PC-3 (cell line): ENCODE data around the gene SIAH2. TPM values are rescaled to one million over a fixed set of nuclear protein-coding genes. Genes with fewer than 3 reads are reported as not detected.

Experiments
- ATAC-seq: fragments of 200-7000 bp; cut with Tn5 transposase; 2 replicates; pipeline ENCODE4 v1.9.1; 2020; ENCODE audit warnings: mild to moderate bottlenecking, moderate library complexity
- BruUV-seq: library from RNA; stranded (reverse); fragments of 400-500 nt; replicated peaks from 2 replicates; lab custom pipeline; 2021; lab: Mats Ljungman, UMichigan
- CTCF ChIA-PET: fragments of 300-600 bp; sonication (Branson Sonifier 250); formaldehyde crosslinking; loops from one replicate; lab custom pipeline; 2022; ENCODE audit warnings: antibody characterized with exemption; lab: Charles Lee
- POLR2A ChIA-PET: fragments of 300-600 bp; sonication (Branson Sonifier 250); formaldehyde crosslinking; loops from one replicate; lab custom pipeline; 2022; ENCODE audit warnings: antibody characterized with exemption; ENCODE audit not compliant: unreplicated experiment; lab: Charles Lee
- DNase-seq: peaks from one replicate; pipeline ENCODE4 v3.0.0-alpha.2; 2015
- H2AFZ ChIP-seq: fragments of 300-600 bp; sonication (generic); 2 replicates; pipeline ENCODE4 v1.6.0; 2016; ENCODE audit warnings: antibody characterized with exemption, low read length
- H3F3A ChIP-seq: fragments of 300-600 bp; sonication (generic); one replicate; pipeline ENCODE4 v1.6.0; 2017; ENCODE audit warnings: antibody characterized with exemption, low read length, control low read depth, mild to moderate bottlenecking; ENCODE audit not compliant: unreplicated experiment
- H3K27ac ChIP-seq: fragments of 300-600 bp; sonication (generic); 2 replicates; pipeline ENCODE4 v1.5.1; 2016; ENCODE audit warnings: mild to moderate bottlenecking, low read length
- H3K27me3 ChIP-seq: fragments of 300-600 bp; sonication (generic); 2 replicates; pipeline ENCODE4 v1.6.1; 2016; ENCODE audit warnings: low read length, mixed read lengths
- H3K36me3 ChIP-seq: fragments of 300-600 bp; sonication (generic); 2 replicates; pipeline ENCODE4 v1.6.1; 2016; ENCODE audit warnings: low read depth, mixed run types, low read length, mixed read lengths
- H3K4me1 ChIP-seq: fragments of 300-600 bp; sonication (generic); 2 replicates; pipeline ENCODE4 v1.5.1; 2016; ENCODE audit warnings: low read length; ENCODE audit not compliant: insufficient read depth
- H3K4me2 ChIP-seq: fragments of 300-600 bp; sonication (generic); 2 replicates; pipeline ENCODE4 v1.6.0; 2016; ENCODE audit warnings: low read length
- H3K4me3 ChIP-seq: fragments of 300-600 bp; sonication (generic); 2 replicates; pipeline ENCODE4 v1.5.1; 2016; ENCODE audit warnings: mild to moderate bottlenecking, low read length, mixed read lengths
- H3K79me2 ChIP-seq: fragments of 300-600 bp; sonication (generic); 2 replicates; pipeline ENCODE4 v1.6.1; 2017; ENCODE audit warnings: low read length, mixed read lengths
- H3K9ac ChIP-seq: fragments of 300-600 bp; sonication (generic); 2 replicates; pipeline ENCODE4 v1.6.0; 2016; ENCODE audit warnings: mild to moderate bottlenecking, low read length
- H3K9me2 ChIP-seq: fragments of 300-600 bp; sonication (generic); replicated peaks from 2 replicates; pipeline ENCODE4 v1.6.1; 2016; ENCODE audit warnings: mixed run types, low read length, mixed read lengths
- H3K9me3 ChIP-seq: fragments of 300-600 bp; sonication (generic); 2 replicates; pipeline ENCODE4 v1.6.1; 2016; ENCODE audit warnings: low read length, mixed read lengths
- H4K20me1 ChIP-seq: fragments of 300-600 bp; sonication (generic); 2 replicates; pipeline ENCODE4 v1.6.1; 2016; ENCODE audit warnings: low read length, mixed read lengths
- EZH2 ChIP-seq: fragments of 300-600 bp; sonication (generic); IDR thresholded peaks from one replicate; pipeline ENCODE4 v1.6.1; 2017; ENCODE audit warnings: antibody characterized with exemption, mild to moderate bottlenecking, low read length; ENCODE audit not compliant: unreplicated experiment
- EZH2phosphoT487 ChIP-seq: fragments of 300-600 bp; sonication (generic); IDR thresholded peaks from 2 replicates; pipeline ENCODE4 v1.6.1; 2018; ENCODE audit warnings: mild to moderate bottlenecking, antibody characterized with exemption, low read length, borderline replicate concordance
- intact Hi-C: fragments of 100-400 bp; cut with micrococcal nuclease; formaldehyde crosslinking; loops from 2 replicates; pipeline ENCODE4 v1.9.0; 2023
- total RNA-seq: library from RNA; depleted of rRNA; stranded (reverse); fragments of >200 nt; gene quantifications from 2 replicates; pipeline ENCODE4 v1.2.3, GENCODE V29; 2014
- TF ChIP-seq, protein P1 (sequence below): fragments of 300-600 bp; sonication (generic); conservative IDR thresholded peaks from 2 replicates; pipeline ENCODE4 v1.5.1; 2017; ENCODE audit warnings: antibody characterized with exemption, low read depth, mild to moderate bottlenecking, low read length

The SIAH2 gene
- total RNA-seq, 1 experiment from 2014 or later, result 37.8 TPM

GRCh38 chr3:150759319-150759718, 3.6 kb downstream of the SIAH2 start:
- H3K4me1 ChIP-seq, result peaks cover 28% of the 10 kb centered on the region
- H3K79me2 ChIP-seq, result peaks cover 80% of the 10 kb centered on the region
- no peaks in the 10 kb centered on the region for H3F3A ChIP-seq
- H3K9ac ChIP-seq, result no peak overlapping the region
- no peak for ATAC-seq
- TF ChIP-seq EZH2phosphoT487 (no peak), EZH2 (no peak)
- TF ChIP-seq, protein P1, sequence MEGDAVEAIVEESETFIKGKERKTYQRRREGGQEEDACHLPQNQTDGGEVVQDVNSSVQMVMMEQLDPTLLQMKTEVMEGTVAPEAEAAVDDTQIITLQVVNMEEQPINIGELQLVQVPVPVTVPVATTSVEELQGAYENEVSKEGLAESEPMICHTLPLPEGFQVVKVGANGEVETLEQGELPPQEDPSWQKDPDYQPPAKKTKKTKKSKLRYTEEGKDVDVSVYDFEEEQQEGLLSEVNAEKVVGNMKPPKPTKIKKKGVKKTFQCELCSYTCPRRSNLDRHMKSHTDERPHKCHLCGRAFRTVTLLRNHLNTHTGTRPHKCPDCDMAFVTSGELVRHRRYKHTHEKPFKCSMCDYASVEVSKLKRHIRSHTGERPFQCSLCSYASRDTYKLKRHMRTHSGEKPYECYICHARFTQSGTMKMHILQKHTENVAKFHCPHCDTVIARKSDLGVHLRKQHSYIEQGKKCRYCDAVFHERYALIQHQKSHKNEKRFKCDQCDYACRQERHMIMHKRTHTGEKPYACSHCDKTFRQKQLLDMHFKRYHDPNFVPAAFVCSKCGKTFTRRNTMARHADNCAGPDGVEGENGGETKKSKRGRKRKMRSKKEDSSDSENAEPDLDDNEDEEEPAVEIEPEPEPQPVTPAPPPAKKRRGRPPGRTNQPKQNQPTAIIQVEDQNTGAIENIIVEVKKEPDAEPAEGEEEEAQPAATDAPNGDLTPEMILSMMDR, result no peak
- H3K4me2 ChIP-seq, result peak overlapping the region; percentile 96
- H2AFZ ChIP-seq, result no peak overlapping the region
- H3K9me2 ChIP-seq, result no peaks in the 10 kb centered on the region
- H3K9me3 ChIP-seq, result no peaks in the 10 kb centered on the region
- H3K27me3 ChIP-seq, result no peaks in the 10 kb centered on the region
- peak overlapping the region; percentile 29 for H3K27ac ChIP-seq
- ChIA-PET POLR2A (interaction anchor here (0.6 kb wide), 1 partner anchor 86 kb away, joined by 12 read pairs; no protein-coding TSS in a partner anchor), CTCF (interaction anchor here (0.7 kb wide), 1 partner anchor 15 kb away, joined by 4 read pairs; no protein-coding TSS in a partner anchor)
- peaks cover 25% of the 10 kb centered on the region for H4K20me1 ChIP-seq
- BruUV-seq, result no TSS peak
- H3K4me3 ChIP-seq, result peak overlapping the region; percentile 89; the same call in 1 of the 2 replicates
- no peaks in the 10 kb centered on the region; the same call in 1 of the 2 replicates for H3K36me3 ChIP-seq
- DNase-seq, result peak; percentile 88
- intact Hi-C loops, result no loop called here

- H3K9me2 ChIP-seq, result no peaks in the 10 kb centered on the region
- H3K9me3 ChIP-seq, result no peaks in the 10 kb centered on the region
- no peak overlapping the region for H3K4me3 ChIP-seq
- H2AFZ ChIP-seq, result no peak overlapping the region
- ATAC-seq, result no peak
- H3K27ac ChIP-seq, result no peak overlapping the region
- BruUV-seq, result no TSS peak
- no peak overlapping the region for H3K4me2 ChIP-seq
- H3K4me1 ChIP-seq, result peaks cover 24% of the 10 kb centered on the region
- POLR2A ChIA-PET, result no interaction called here
- peaks cover 92% of the 10 kb centered on the region for H3K79me2 ChIP-seq
- CTCF ChIA-PET, result interaction anchor here (0.6 kb wide), 1 partner anchor 109 kb away, joined by 3 read pairs; no protein-coding TSS in a partner anchor
- H3F3A ChIP-seq, result no peaks in the 10 kb centered on the region
- H3K27me3 ChIP-seq, result no peaks in the 10 kb centered on the region
- intact Hi-C loops, result no loop called here
- H4K20me1 ChIP-seq, result peaks cover 25% of the 10 kb centered on the region
- TF ChIP-seq, protein P1, result no peak
- TF ChIP-seq EZH2phosphoT487 (no peak), EZH2 (no peak)
- DNase-seq, result no peak
- H3K36me3 ChIP-seq, result no peaks in the 10 kb centered on the region; the same call in none of the 2 replicates
- no peak overlapping the region for H3K9ac ChIP-seq
These were observed 5.2 kb downstream of the SIAH2 start for GRCh38 chr3:150757768-150758167.

DNA sequence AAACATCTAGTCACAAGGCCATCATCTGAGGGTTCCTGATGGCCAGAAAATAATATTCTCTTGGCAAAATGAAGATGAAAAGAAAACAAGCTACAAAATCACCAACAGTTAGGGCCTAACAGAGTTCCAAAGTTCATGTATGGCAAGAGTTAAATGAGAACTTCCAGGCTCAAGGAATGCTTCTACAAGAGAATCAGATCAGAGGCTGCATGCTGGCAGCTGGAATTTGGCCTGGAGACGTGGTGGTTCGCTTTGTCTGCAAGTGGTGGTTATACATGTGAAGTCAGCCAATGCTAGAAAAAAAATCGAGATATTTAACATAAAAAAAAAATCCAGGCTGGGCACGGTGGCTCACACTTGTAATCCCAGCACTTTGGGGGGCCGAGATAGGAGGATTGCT, 5.6 kb downstream of the SIAH2 start:
- Histone ChIP-seq H3K9me3 (no peaks in the 10 kb centered on the region), H3K4me3 (no peak overlapping the region), H2AFZ (no peak overlapping the region), H3K4me1 (peaks cover 24% of the 10 kb centered on the region), H3F3A (no peaks in the 10 kb centered on the region), H3K4me2 (no peak overlapping the region), H3K9ac (no peak overlapping the region), H3K36me3 (no peaks in the 10 kb centered on the region; the same call in none of the 2 replicates), H3K27ac (no peak overlapping the region), H3K79me2 (peaks cover 95% of the 10 kb centered on the region), H3K9me2 (no peaks in the 10 kb centered on the region), H4K20me1 (peaks cover 25% of the 10 kb centered on the region), H3K27me3 (no peaks in the 10 kb centered on the region)
- TF ChIP-seq, protein P1, result no peak
- TF ChIP-seq EZH2, result no peak
- TF ChIP-seq EZH2phosphoT487, result no peak
- BruUV-seq, result no TSS peak
- ChIA-PET CTCF (interaction anchor here (0.6 kb wide), 1 partner anchor 109 kb away, joined by 3 read pairs; no protein-coding TSS in a partner anchor), POLR2A (no interaction called here)
- ATAC-seq, result no peak
- DNase-seq, result no peak
- intact Hi-C loops, result no loop called here
